GM20431 (cell line): ENCODE measurements around the gene ING5.
"Not testable (repeated sequence)": the region's sequence is repeated elsewhere in the genome, so short reads cannot be mapped to it uniquely, and the experiment has no call there.

ENCODE experiments used
- in situ Hi-C: fragments of 300-500 bp; cut with MseI, MboI; formaldehyde crosslinking; loops from one replicate; pipeline ENCODE4 v1.15.0; 2020; ENCODE audit warnings: low sequenced_read_pairs; ENCODE audit not compliant: unreplicated experiment

The ING5 gene

GRCh38 chr2:241702155-241703031, 554 bp downstream of the ING5 start:
- in situ Hi-C loops: no loop called here

DNA sequence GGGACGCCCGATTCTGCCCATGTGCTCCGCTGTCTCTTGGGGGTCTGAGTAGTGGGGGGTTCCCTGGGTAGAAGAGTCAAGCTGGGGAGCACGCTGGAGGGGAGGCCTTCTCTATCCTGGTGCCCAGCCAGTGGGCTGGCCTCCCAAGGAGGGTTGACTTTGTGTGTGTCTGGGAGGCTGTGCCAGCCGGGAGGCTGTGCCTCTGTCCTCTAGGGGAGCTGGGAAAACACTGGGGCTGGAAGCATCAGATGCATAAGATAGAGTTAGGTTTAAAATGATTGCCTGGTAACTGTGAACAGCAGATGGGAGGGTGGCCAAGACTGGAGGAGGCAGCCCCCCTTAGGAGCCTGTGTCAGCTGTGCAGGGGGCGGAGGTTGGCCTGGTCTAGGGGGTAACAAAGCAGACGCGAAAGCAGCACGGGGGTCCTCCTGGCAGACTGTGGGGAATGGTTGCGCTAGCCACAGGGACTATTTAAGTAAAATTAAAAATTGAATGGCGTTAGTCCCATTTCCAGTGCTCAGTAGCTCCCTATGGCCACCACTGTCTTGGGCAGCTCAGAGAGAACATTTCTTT, 1.3 kb downstream of the ING5 start:
- in situ Hi-C loops: no loop called here

DNA sequence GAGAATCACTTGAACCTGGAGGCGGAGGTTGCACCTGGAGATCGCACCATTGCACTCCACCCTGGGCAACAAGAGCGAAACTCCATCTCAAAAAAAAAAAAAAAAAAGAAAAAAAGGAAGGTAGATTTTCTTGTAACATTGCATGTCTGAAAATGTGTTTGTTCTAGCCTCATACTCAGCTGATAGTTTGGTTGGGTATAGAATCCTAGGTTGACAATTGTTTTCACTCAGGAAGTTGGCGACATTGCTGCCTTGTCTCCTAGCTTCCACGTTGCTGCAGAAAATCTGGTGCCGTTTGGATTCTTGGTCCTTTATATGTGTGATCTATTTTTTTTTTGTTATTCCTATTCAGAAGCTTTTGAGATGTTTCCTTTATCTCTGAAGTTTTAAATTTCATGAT, 4.7 kb downstream of the ING5 start:
- in situ Hi-C loops: no loop called here

DNA sequence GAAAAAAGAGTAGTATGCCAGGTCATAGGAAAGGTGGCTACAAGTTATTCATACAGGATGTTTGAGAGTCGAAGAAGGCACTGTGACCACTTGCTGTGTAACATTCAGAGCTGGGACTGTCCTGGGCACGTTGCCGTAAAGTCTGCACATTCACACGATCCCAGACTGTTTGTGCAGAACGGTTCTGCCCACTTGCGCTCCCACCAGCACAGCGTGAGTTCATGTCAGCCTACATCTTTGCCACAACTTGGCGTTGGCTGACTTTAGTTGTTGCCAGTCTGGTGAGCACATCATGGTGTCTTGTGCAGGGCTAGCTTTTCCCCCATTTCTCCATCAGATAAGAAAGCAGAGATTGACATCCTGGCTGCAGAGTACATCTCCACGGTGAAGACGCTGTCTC, 7.0 kb downstream of the ING5 start:
- in situ Hi-C loops: no loop called here

- in situ Hi-C loops: no loop called here
Observed at GRCh38 chr2:241719093-241719492, 17.3 kb downstream of the ING5 start.

- in situ Hi-C loops: no loop called here
Observed at GRCh38 chr2:241720099-241720498, 18.3 kb downstream of the ING5 start.

- in situ Hi-C loops: no loop called here
Observed at GRCh38 chr2:241720560-241720959, 18.7 kb downstream of the ING5 start.

GRCh38 chr2:241721852-241722251, 20.0 kb downstream of the ING5 start:
- in situ Hi-C loops: no loop called here

- in situ Hi-C loops: no loop called here
Observed at GRCh38 chr2:241722896-241723454, 21.1 kb downstream of the ING5 start.

- in situ Hi-C loops: no loop called here
Observed at GRCh38 chr2:241724259-241724974, 22.6 kb downstream of the ING5 start.

DNA sequence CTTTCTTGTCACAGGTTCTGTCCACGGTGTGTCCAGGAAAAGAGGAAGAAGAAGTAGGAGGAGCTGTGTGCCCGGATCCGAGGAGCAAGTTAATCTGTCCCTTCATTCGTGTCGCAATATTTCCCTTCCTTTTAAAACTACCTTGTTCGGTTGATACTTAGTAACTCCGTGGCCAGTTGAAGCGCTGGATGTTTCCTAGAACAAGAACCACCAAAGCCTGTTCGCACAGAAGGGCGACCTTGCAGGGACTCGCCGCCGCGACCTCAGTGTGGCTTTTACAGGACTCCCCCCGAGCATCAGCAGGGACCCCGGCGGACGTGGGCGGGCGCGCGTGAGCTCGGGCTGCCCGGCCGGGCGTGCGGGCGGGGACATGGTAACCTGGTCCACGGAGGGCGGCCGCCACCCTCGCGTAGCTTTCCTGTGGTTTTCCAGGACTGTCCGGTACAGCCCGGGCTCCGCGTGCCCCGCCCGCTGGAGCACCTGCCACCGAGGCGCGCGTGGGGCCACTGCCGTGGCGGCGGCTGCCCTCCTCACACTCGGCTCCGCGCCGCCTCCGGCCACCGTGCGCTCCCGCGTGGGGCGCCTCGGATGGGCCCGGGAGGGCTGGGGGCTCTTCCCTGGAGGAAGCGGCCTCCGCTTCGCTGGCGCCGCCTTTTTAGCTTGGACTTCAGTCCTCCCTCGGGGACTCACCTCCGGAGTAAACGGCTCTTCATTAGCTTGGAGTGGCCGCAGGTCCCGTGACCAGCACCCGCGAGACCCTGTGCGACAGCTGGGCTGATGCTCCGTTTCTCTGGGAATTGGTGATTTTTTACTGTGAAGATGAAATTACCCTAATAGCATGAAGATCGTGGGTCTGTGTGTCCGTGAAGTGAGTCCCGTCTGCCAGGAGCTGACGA, 23.4 kb downstream of the ING5 start:
- in situ Hi-C loops: no loop called here

DNA sequence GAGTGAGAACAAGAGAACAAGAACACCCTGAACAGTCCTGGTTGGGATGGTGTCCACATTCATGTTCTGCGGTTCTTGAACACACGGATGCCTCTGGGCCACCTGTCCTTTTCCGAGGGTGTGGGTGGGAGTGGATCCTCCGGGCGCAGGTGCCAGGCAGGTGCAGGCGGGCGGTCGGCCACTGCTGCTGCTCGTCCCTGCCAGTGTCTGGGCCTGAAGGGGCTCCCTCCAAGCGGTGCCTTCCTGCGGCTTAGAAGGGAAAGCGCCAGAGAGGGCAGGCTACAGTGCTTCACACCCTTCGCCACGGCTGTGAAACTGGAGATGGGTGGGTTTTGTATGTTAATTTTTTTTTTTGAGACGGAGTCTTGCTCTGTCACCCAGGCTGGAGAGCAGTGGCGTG, 24.6 kb downstream of the ING5 start:
- in situ Hi-C loops: no loop called here

- in situ Hi-C loops: no loop called here
Observed at GRCh38 chr2:241728000-241728399, 26.2 kb downstream of the ING5 start.

DNA sequence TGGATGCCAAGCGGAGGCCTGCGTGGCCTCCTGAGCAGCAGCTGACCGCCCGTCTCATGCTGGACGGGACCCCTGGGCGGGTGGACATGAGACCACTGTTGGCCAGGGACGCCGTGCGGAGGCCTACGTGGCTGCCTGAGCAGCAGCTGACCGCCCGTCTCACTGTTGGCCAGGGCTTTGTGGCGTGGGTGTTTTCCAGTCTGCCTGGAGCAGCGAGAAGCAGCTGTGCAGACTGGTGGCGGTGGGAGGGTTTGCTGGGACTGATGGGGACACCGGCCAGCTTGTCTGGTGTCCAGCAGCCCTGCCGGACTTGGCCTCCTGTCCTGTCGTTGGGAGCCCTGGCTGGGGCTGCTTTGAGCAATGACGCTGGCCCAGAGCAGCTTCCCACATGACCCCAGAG, 26.8 kb downstream of the ING5 start:
- in situ Hi-C loops: no loop called here

- in situ Hi-C loops: no loop called here
Observed at GRCh38 chr2:241729868-241730267, 28.0 kb downstream of the ING5 start.

DNA sequence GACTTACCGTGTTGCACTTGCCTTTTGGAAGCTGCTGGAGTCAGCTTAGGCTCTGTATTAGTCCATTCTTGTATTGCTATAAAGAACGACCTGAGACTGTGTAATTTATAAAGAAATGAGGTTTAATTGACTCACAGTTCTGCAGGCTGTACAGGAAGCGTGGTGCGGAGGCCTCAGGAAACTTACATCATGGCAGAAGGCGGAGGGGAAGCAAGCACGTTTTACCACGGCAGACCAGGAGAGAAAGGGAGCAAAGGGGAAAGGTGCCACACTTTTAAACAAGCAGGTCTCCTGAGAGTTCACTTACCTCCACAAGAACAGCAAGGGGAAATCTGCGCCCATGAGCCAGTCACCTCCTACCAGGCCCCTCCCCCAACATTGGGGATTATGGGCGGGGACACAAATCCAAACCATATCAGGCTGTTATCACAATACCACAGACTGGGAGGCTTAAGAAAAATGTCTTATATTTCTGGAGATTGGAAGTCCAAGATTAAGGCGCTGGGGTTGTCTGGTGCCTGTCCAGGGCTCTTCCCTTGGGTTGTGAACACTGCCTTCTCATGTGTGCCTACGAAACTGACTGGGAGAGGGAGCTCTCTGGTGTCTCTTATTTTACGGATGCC, 28.9 kb downstream of the ING5 start:
- in situ Hi-C loops: no loop called here

GRCh38 chr2:241732513-241733186, 30.8 kb downstream of the ING5 start:
- in situ Hi-C loops: not testable (repeated sequence)

DNA sequence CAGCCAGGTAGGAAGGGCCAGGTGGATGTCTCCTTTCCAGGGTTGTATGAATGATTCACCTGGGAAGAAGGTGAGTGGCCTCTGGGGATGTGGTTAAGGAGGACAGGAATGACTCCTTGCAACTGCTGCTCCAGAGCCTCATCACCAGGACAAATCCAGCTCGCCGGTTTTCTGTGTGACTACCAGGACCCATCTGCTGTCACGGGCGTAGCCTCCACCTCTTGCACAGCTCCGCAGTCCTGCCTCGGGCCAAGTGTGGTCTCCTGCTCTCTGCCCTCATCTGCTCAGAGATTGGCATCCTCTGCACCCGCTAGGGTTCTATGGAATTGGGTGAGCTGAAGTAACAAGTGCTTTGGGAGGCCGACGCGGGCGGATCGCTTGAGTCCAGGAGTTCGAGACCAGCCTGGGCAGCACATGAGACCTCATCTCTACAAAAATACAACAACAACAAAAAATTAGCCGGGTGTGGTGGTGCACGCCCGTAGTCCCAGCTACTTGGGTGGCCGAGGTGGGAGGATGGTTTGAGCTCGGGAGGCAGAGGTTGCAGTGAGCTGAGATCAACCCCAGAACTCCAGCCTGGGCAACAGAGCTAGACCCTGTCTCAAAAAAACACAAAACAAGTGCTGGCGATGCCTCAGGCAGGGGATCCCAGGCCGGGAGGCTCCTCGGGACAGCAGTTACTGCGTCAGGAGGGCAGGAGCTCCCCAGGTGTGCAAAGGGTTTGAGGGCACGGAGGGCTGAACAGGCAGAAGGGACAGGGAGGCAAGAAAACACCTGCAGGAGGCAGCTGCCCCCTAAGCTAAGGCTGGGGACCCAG, 31.8 kb downstream of the ING5 start:
- in situ Hi-C loops: no loop called here
